HG03196 (cell line): ENCODE results near the gene TPRX2.
"Not testable (repeated sequence)": the region's sequence is repeated elsewhere in the genome, so short reads cannot be mapped to it uniquely, and the experiment has no call there.

ENCODE experiments used
- ATAC-seq: cut with Tn5 transposase; IDR thresholded peaks from one replicate; pipeline ENCODE4 v1.9.1; 2021; ENCODE audit not compliant: unreplicated experiment

Gene TPRX2, protein sequence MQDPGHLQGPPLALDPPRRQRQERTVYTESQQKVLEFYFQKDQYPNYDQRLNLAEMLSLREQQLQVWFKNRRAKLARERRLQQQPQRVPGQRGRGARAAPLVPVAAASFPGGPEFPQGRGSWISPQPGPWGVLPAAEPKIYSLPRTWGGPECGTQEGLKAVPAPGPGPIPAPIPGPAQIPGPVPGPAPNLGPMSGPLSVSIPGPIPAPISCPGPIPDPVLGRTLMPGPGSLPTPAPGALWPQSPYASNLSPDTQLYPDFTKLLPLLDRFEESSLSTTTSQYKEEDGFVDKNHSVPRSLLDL

DNA sequence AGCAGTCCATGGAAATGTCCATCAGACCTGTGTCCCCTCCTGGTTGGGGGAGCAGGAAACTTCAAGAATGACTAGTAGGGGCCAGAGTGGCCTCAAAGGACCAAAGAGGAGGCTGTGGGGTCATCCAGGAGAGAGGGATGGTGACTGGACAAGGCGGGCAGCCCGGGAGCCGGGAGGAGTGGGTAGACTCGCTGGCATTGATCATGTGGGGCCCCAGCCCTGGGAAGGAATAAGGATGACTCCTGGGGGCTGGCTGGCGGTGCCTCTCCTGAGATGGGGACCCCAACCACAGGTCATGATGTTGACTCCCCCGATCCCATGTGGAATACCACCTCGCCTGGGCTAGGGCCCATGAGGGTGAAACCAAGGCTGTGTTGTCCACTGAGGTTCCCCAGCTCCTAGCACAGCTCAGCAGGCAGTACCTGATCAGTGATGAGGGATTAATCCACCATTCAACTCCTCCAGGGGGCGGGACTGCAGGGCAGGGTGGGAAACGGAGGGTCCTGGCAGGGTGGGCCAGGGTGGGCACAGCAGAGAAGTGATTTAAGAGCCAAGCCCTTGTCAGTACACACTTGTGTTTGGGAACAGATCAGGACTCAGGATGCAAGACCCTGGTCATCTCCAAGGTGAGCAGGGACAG is at the start of gene TPRX2:
Gene TPRX2 (plus strand): TSS at position 590 of the 640 bp plus-strand sequence. CDS start 12 bp downstream, at position 602.
- ATAC-seq = not testable (repeated sequence)

DNA sequence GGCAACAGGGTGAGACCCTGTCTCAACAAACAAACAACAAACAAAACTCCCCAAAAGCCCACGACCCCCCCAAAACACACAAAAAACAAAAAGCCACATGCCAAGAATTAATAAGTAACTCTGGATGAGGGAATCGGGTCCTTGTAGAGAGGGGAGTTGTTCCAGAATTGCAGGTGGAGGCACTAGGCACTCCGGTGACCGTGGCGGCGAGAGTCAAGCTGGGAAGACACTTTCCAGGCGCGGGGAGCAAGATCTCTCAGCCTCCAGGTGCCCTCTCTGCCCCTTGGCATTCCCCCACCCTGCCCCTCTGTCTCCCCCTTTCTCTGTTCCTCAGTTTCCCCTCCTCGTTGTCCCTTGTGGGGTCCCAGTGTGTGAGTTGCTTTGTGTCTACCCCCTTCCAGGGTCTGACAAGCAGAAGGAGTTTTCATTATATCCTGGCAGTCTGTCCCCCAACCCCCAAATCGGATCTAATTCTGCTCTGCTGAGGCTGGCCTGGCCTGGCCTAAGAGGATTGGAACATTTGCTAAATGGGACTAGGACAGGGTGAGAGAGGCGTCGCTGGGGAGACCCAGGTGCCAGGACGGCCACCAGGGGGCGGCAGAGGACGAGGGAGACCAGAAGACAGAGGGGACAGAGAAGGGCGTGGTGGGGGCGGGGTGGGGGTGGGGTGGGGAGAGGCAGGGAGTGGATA is 45.6 kb upstream of the TPRX2 start:
- ATAC-seq = no peak

DNA sequence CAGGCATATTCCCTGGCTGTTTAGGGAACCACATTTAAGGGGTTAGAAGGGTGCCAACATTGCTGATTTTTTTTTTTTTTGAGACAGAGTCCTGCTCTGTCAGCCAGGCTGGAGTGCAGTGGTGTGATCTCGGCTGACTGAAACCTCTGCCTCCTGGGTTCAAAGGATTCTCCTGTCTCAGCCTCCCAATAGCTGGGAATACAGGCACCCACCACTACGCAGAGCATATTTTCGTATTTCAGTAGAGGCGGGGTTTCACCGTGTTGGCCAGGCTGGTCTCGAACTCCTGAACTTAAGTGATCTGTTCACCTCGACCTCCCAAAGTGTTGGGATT is 45.1 kb upstream of the TPRX2 start:
- ATAC-seq = no peak

DNA sequence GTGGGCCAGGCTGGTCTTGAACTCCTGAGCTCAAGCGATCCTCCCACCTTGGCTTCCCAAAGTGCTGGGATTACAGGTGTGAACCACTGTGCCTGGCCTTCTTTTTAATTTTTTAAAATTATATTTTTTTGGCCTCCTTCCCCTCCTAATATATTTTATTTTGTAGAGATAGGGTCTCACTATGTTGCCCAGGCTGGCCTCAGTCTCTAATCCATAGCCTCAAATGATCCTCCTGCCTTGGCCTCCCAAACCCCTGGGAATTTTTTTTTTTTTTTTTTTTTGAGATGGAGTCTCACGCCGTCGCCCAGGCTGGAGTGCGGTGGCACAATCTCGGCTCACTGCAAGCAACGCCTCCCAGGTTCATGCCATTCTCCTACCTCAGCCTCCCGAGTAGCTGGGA is 42.8 kb upstream of the TPRX2 start:
- not testable (repeated sequence) for ATAC-seq

DNA sequence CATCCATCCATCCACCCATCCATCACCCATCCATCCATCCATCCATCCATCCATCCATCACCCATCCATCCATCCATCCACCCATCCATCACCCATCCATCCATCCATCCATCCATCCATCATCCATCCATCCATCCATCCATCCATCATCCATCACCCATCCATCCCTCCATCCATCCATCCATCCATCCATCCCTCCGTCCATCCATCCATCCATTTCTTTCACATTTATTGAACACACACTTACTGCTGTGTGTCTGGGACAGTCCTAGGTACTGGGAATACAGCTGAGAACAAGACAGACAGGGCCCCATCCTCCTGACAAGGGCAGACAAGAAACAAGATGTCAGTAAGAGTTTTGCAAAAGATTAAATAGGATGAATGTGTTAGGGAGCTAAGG is 40.8 kb upstream of the TPRX2 start:
- ATAC-seq = not testable (repeated sequence)

DNA sequence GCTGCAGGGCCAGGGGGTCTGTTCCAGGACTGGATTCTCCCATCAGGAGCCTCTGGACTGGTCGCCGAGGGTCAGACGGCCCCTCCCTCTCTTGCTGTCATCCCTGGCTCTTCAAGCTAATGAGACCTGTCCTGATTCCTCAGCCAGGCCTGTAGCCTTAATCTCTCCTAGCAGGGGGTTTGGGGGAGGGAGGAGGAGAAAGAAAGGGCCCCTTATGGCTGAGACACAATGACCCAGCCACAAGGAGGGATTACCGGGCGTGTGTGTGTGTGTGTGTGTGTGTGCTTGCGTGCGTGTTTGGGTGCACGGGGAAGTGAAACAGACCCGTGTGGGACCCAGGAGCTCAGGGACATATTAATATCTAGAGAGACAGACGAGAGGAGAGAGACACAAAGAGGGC is 39.2 kb upstream of the TPRX2 start:
- no peak for ATAC-seq

DNA sequence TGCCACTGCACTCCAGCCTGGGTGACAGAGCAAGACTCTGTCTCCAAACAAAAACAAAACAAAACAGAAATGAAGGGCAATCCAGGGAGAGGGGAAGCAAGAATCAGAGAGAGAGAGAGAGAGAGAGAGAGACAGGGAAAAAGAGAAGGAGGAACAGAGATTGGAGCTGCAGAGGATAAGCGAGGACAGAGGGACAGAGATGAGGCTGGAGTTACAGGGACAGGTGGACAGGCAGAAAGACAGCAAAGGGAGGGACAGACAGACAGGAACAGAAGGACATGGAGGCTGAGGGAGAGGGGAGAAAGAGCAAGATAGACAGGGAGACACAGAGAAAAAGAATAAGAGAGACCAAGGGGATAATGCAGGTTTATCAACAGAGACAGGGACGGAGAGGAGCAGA is 38.6 kb upstream of the TPRX2 start:
- ATAC-seq = no peak

DNA sequence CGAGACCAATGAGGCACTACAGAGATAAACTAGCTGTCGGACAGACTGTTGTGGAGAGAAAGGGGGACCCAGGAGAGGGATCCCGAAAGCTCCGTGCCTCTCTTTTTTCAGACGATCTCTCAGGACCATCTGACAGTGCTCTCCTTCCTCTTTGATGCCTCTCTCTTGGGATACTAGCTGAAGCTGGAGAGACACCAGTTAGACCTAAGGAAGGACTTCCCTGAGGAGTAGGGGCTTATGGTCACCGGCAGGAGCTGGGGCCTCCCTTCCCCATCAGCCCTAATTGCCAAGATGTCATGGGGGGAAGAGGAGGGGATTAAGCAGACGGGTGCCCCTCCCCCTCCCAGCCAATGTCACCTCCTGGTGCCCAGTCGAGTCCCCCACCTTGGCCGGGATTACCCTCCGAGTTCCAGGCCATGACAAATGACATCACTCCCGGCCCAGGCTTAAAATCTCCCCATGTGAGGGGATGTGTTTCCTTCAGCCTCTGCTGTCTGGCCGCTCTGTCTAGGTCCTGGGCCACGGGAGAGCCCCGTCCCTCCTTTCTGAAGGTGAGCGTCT is 37.5 kb upstream of the TPRX2 start, which contains the start of gene CRX:
Gene CRX (plus strand): TSS at position 478 of the 561 bp plus-strand sequence. CDS start 12,507 bp downstream, outside the sequence.
- ATAC-seq = no peak

DNA sequence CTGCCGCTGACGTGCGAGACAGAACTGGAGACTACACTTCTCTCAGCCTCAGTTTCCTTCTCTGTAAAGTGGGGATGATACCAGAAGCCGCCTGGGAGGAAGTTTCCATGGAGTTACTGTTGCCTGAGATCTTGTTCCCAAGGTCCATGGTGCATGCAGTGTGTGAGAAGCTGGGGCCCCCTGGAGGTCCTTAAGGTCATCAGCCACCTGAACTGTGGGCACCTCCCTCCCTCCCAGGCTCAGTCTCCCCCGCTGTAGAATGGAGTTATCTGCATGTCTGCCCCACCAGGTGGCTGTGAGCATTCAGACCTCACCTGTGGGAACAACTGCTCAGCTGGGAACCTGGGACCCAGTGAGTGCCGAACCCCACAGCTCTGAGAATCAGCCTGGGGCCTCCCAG is 34.6 kb upstream of the TPRX2 start:
- no peak for ATAC-seq

DNA sequence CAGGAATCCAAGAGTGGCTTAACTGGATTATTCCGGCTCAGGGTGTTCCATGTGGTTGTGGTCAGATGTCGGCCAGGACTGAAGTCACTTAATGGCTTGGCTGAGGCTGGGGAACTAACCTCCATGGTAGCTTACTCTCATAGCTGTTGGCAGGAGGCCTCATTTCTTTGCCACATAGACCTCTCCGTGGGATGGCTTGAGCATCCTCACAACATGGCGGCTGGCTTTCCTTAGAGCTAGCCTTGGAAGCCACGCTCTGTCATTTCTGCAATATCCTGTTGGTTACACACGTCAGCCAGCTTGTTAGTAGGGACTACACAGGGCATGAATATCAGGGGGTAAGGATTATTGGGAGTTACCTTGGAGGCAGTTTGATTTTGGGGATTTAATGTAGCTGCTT is 32.2 kb upstream of the TPRX2 start:
- ATAC-seq = no peak

DNA sequence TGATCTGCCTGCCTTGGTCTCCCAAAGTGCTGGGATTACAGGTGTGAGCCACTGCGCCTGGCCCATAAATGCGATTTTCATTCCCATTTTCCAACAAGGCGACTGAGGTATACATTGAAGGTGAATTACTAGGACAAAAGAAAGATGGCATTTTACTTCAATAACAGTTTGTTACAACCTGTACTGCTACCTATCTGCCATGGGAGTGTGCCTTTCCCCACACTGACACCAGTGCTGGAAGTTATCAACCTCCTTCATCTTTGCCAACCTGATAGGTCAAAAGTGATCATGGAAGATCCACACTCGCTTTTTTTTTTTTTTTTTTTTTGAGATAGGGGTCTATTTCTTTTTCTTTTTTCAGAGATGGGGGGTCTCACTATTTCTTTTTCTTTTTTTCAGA is 26.3 kb upstream of the TPRX2 start:
- ATAC-seq = no peak

DNA sequence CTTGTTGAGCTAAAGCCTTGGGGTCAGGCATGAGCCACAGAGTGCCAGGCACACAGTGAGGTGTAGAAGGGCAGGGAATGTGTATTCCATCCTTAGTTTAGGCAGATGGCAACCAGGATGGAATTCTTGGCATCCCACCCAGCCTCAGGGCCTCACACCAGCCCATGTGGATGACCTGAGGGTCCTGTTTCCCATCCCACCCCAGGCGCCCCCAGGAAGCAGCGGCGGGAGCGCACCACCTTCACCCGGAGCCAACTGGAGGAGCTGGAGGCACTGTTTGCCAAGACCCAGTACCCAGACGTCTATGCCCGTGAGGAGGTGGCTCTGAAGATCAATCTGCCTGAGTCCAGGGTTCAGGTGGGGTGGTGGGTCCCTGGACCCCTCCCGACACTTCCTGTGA is 23.0 kb upstream of the TPRX2 start:
- ATAC-seq = no peak

DNA sequence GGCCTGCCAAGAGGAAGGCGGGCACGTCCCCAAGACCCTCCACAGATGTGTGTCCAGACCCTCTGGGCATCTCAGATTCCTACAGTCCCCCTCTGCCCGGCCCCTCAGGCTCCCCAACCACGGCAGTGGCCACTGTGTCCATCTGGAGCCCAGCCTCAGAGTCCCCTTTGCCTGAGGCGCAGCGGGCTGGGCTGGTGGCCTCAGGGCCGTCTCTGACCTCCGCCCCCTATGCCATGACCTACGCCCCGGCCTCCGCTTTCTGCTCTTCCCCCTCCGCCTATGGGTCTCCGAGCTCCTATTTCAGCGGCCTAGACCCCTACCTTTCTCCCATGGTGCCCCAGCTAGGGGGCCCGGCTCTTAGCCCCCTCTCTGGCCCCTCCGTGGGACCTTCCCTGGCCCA is 19.6 kb upstream of the TPRX2 start:
- no peak for ATAC-seq

DNA sequence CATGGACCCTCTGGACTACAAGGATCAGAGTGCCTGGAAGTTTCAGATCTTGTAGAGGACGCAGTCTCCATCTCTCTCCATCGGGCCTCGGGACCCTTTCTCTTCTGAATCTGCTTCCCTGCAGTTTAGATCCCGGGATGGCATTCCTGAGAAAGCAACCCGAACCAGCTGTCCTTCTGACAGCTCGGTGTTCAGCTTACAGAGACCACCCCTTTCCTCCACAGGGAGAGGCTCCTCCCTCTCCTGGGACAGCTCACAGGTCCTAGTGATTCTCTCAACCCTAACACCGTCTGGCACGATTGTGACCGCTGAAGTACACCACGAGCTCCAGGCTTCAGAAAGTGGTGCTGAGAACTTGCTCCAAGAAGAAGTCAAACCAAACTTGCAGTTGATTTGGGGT is 19.1 kb upstream of the TPRX2 start:
- no peak for ATAC-seq

DNA sequence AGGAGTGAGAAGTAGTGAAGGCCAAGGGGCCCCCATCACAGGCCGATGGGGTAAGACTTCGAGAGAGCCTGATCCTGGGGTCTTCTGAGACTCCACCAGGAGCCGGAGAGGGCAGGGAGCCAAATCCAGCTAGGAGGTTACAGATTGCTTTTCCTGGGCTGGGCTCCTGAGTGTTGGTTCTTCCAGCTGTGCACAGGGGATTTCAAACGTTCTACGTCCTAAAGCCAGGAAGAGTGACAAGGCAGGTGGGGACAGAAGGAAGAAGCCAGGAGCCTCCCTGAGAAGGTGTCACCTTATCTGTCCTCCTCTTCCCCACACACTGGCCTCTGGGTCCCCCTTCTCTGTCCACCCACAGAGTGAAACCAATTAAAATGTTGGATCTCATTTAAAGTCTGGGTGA is 16.1 kb upstream of the TPRX2 start:
- no peak for ATAC-seq

DNA sequence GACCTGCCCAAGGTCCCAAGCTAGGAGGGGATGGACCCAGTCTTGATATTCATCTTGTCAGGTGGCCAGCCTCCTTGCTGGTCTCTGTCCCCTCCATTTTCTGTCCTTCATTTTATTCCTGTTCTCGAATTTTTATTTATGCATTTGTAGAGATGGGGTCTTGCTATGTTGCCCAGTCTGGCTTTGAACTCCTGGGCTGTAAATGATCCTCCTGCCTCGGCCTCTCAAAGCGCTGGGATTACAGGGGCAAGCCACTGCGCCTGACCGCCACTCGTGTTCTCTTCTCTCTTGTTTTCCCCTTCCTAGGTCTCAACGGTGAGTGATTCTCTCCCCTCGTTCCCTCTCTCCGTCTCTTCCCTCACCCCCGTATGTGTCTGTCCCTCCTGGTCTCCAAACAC is 10.6 kb upstream of the TPRX2 start:
- ATAC-seq = no peak

DNA sequence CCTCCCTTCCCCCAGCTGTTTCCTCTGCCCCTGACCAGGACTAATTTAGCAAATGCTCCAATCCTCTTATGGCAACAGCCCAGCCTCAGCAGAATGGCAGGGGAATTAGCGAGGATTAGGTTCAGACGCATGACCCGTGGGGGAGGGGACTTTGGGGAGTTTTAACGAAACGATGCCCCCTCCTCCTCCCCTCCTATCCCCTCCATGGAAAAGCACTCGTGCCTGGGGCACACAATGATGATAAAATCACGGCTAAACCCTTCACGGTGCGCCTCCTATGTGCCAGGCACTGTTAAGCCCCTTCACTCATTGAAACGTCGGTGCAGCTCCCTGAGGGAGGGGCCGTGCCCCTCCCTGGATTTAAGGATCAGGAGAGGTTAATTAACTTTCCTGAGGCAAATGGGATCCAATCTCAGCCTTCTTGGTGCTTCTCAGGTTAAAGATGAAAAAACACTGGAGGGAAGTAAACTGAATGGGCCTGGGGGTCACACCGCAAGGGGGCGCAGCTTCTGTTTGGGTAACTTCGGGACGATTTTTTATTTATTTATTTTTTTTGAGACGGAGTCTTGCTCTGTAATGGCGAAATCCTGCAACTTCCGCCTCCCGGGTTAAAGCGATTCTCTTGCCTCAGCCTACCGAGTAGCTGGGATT is 10.1 kb upstream of the TPRX2 start:
- ATAC-seq = no peak

DNA sequence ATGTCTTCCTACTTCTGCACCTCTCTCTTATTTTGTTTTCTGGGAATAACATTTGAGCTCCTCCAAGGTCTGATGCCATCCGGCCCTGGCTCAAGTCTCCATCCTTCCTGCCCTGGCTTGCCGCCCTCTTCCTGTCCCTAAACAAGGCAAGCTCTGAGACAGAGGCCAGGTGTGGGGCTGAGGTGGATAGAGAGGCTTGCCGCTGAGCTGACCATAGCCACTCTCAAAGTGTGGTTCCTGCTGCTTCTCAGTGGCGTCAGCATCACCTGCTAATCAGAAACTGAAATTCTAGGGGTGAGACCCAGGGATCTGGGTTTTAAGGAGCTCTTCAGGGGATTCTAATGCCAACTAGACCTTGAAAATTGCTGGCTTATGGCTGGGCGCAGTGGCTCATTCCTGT is 6.0 kb upstream of the TPRX2 start:
- ATAC-seq = no peak

DNA sequence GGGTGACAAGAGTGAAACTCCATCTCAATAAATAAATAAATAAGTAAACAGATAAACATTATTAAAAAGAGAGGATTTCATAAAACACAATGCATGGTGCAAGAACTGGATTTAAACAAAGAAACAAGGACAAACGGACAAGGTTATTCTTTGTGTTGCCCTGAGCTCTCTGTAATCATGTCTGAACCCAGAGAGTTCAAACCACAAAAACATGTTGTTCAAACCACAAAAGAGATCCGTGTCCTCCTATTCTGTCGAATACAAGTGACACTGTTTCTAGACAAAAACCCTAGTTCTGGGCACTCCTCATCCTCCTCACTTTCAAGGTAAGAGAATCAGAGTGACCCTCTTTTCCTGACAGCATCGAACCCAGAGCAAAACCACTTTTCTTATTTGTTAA is 4.6 kb upstream of the TPRX2 start:
- no peak for ATAC-seq

DNA sequence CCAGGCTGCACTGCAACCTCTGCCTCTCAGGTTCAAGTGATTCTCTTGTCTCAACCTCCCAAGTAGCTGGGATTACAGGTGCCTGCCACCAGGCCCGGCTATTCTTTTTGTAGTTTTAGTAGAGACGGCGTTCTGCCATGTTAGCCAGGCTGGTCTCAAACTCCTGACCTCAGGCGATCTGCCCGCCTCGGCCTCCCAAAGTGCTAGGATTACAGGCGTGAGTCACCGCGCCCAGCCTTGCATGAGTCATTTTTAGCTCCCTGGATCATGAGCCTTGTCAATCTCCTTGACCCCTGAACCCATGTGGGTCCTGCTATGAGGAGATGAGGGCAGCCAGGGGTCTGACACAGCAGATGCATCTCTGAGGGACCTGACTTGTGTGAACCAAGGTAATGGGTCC is 804 bp upstream of the TPRX2 start:
- not testable (repeated sequence) for ATAC-seq

DNA sequence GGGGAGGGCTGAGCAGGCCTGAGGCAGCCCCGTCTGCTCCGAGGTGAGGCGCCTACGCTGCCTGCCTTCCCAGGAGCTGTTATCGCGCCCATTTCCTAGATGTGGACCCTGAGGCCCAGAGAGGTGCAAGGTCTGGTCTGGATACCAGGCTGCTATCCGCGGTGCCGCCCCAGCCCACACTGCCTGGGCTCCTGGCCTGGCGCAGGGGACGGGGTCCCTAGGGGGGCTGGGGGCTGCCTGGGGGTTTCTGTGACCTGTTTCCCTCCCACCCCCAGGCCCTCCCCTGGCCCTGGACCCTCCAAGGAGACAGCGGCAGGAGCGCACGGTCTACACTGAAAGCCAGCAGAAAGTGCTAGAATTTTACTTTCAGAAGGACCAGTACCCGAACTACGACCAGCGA is 803 bp downstream of the TPRX2 start:
- ATAC-seq = not testable (repeated sequence)
